SU-DHL-6 (cell line): Measurements from ENCODE around the gene FOXO4.

Experiments used
- CTCF ChIP-seq: fragments of 200-600 bp; sonication (generic); IDR thresholded peaks from one replicate; pipeline ENCODE4 v1.5.1; 2017; ENCODE audit warnings: antibody characterized with exemption, mild to moderate bottlenecking, low read length, moderate library complexity; ENCODE audit not compliant: insufficient read depth, poor library complexity, severe bottlenecking
- EZH2phosphoT487 ChIP-seq: fragments of 200-600 bp; sonication (generic), shearing (Covaris generic); conservative IDR thresholded peaks from 2 replicates; pipeline ENCODE4 v1.6.1; 2018; ENCODE audit warnings: mild to moderate bottlenecking, antibody characterized with exemption, low read length, moderate library complexity, mixed read lengths

GRCh38 chrX:71151366-71151765, 55.7 kb downstream of the FOXO4 start:
- TF ChIP-seq CTCF (no peak), EZH2phosphoT487 (no peak)
